Hepatocyte (in vitro differentiated cells): ENCODE measurements around the gene RIMBP2. TPM values are rescaled to one million over a fixed set of nuclear protein-coding genes. Genes with fewer than 3 reads are reported as not detected.

Experiments used
- DNase-seq: peaks from one replicate; pipeline ENCODE4 v3.0.0-alpha.2; 2016; ENCODE audit warnings: low spot score
- H2AFZ ChIP-seq: fragments of 200-600 bp; sonication (generic); 2 replicates; pipeline ENCODE4 v1.6.0; 2016; ENCODE audit warnings: antibody characterized with exemption, mild to moderate bottlenecking
- H3K27ac ChIP-seq: fragments of 200-600 bp; sonication (generic); 2 replicates; pipeline ENCODE4 v1.5.1; 2016; ENCODE audit warnings: mild to moderate bottlenecking
- H3K27me3 ChIP-seq: fragments of 200-600 bp; sonication (generic); 2 replicates; pipeline ENCODE4 v1.6.1; 2016
- H3K36me3 ChIP-seq: fragments of 200-600 bp; sonication (generic); replicated peaks from 2 replicates; pipeline ENCODE4 v1.5.1; 2016; ENCODE audit warnings: low read depth; ENCODE audit not compliant: insufficient read depth
- H3K4me1 ChIP-seq: fragments of 200-600 bp; sonication (generic); 2 replicates; pipeline ENCODE4 v1.5.1; 2016; ENCODE audit warnings: mild to moderate bottlenecking, moderate library complexity; ENCODE audit not compliant: insufficient read depth
- H3K4me2 ChIP-seq: fragments of 200-600 bp; sonication (generic); 2 replicates; pipeline ENCODE4 v1.6.0; 2016
- H3K4me3 ChIP-seq: fragments of 200-600 bp; sonication (generic); 2 replicates; pipeline ENCODE4 v1.5.1; 2016; ENCODE audit warnings: mild to moderate bottlenecking
- H3K79me2 ChIP-seq: fragments of 200-600 bp; sonication (generic); 2 replicates; pipeline ENCODE4 v1.6.0; 2017; ENCODE audit warnings: mild to moderate bottlenecking
- H3K9me2 ChIP-seq: fragments of 200-600 bp; sonication (generic); replicated peaks from 2 replicates; pipeline ENCODE4 v1.6.0; 2017; ENCODE audit warnings: mild to moderate bottlenecking; ENCODE audit not compliant: insufficient read depth
- H3K9me3 ChIP-seq: fragments of 200-600 bp; sonication (generic); 2 replicates; pipeline ENCODE4 v1.5.1; 2016; ENCODE audit warnings: low read depth, mild to moderate bottlenecking
- H4K20me1 ChIP-seq: fragments of 200-600 bp; sonication (generic); 2 replicates; pipeline ENCODE4 v1.6.0; 2016; ENCODE audit warnings: mild to moderate bottlenecking; ENCODE audit not compliant: insufficient read depth, poor library complexity, severe bottlenecking
- CTCF ChIP-seq: fragments of 200-600 bp; sonication (generic); IDR thresholded peaks from 2 replicates; pipeline ENCODE4 v1.5.1; 2016; ENCODE audit warnings: antibody characterized with exemption, mild to moderate bottlenecking; ENCODE audit not compliant: poor library complexity
- EZH2 ChIP-seq: fragments of 200-600 bp; sonication (generic); IDR thresholded peaks from 2 replicates; pipeline ENCODE4 v1.6.1; 2016; ENCODE audit warnings: antibody characterized with exemption, mild to moderate bottlenecking, borderline replicate concordance
- EZH2phosphoT487 ChIP-seq: fragments of 200-600 bp; sonication (generic); IDR thresholded peaks from one replicate; pipeline ENCODE4 v1.6.1; 2018; ENCODE audit warnings: antibody characterized with exemption, mild to moderate bottlenecking, low read depth, moderate library complexity; ENCODE audit not compliant: unreplicated experiment, severe bottlenecking
- WGBS: methylation state at CpG from one replicate; pipeline ENCODE4 v1.1.6; 2016; ENCODE audit warnings: low lambda C conversion rate; ENCODE audit errors: missing lambda C conversion rate; 5-methylcytosine and 5-hydroxymethylcytosine counted together
- polyA plus RNA-seq: library from polyadenylated mRNA; unstranded; fragments of >200 nt; fragmentation: Nextera tagmentation; extraction: Ambion mirVana; gene quantifications from 2 replicates; pipeline ENCODE4 v1.2.1, GENCODE V29; 2016
- total RNA-seq: library from RNA; depleted of rRNA; stranded (reverse); fragments of >200 nt; gene quantifications from 2 replicates; pipeline ENCODE4 v1.2.3, GENCODE V29; 2014

Gene RIMBP2
- total and polyA plus RNA-seq, 2 experiments from 2014 or later = 2.5 to 4.4 TPM

- H3K27ac ChIP-seq = no peak overlapping the region
- H3K9me3 ChIP-seq = no peaks in the 10 kb centered on the region
- 84% methylated on average over 22 of the region's 22 CpGs for WGBS
- H3K36me3 ChIP-seq = no peaks in the 10 kb centered on the region
- H3K27me3 ChIP-seq = no peaks in the 10 kb centered on the region
- TF ChIP-seq EZH2phosphoT487 (no peak), CTCF (no peak), EZH2 (no peak)
- no peak for DNase-seq
- no peaks in the 10 kb centered on the region for H3K4me1 ChIP-seq
- H3K79me2 ChIP-seq = no peaks in the 10 kb centered on the region
- H3K9me2 ChIP-seq = no peaks in the 10 kb centered on the region
- H4K20me1 ChIP-seq = no peaks in the 10 kb centered on the region
- H2AFZ ChIP-seq = no peak overlapping the region
- no peak overlapping the region for H3K4me3 ChIP-seq
- no peak overlapping the region for H3K4me2 ChIP-seq
These were observed 254.1 kb downstream of the RIMBP2 start for GRCh38 chr12:130461839-130462557.

- Histone ChIP-seq H3K79me2 (no peaks in the 10 kb centered on the region), H3K4me1 (no peaks in the 10 kb centered on the region), H3K4me2 (no peak overlapping the region), H2AFZ (no peak overlapping the region), H3K4me3 (no peak overlapping the region), H4K20me1 (no peaks in the 10 kb centered on the region), H3K27me3 (no peaks in the 10 kb centered on the region), H3K36me3 (no peaks in the 10 kb centered on the region), H3K27ac (no peak overlapping the region), H3K9me3 (no peaks in the 10 kb centered on the region), H3K9me2 (no peaks in the 10 kb centered on the region)
- 73% methylated on average over 7 of the region's 7 CpGs for WGBS
- DNase-seq = no peak
- TF ChIP-seq CTCF (no peak), EZH2phosphoT487 (no peak), EZH2 (no peak)
These were observed 254.7 kb downstream of the RIMBP2 start for GRCh38 chr12:130461447-130461815.

GRCh38 chr12:130460611-130461446 lies 255.3 kb downstream of the RIMBP2 start:
- TF ChIP-seq EZH2 (no peak), CTCF (no peak), EZH2phosphoT487 (no peak)
- no peaks in the 10 kb centered on the region for H3K36me3 ChIP-seq
- no peak for DNase-seq
- H3K27ac ChIP-seq = no peak overlapping the region
- no peaks in the 10 kb centered on the region for H3K4me1 ChIP-seq
- no peaks in the 10 kb centered on the region for H4K20me1 ChIP-seq
- H3K79me2 ChIP-seq = no peaks in the 10 kb centered on the region
- no peak overlapping the region for H3K4me2 ChIP-seq
- H2AFZ ChIP-seq = no peak overlapping the region
- no peaks in the 10 kb centered on the region for H3K9me3 ChIP-seq
- WGBS = 85% methylated on average over 27 of the region's 28 CpGs
- H3K27me3 ChIP-seq = no peaks in the 10 kb centered on the region
- H3K4me3 ChIP-seq = no peak overlapping the region
- H3K9me2 ChIP-seq = no peaks in the 10 kb centered on the region
